OCI-LY7 (cell line): Measurements from ENCODE around the gene SPRYD7. TPM values are rescaled to one million over a fixed set of nuclear protein-coding genes. Genes with fewer than 3 reads are reported as not detected.

Experiments used
- BruUV-seq: library from RNA; stranded (reverse); fragments of 400-500 nt; replicated peaks from 2 replicates; lab custom pipeline; 2021; lab: Mats Ljungman, UMichigan
- CTCF ChIA-PET: fragments of 300-600 bp; sonication (Branson Sonifier 250); formaldehyde crosslinking; loops from one replicate; lab custom pipeline; 2022; ENCODE audit warnings: antibody characterized with exemption; ENCODE audit not compliant: unreplicated experiment; lab: Charles Lee
- POLR2A ChIA-PET: fragments of 300-600 bp; sonication (Branson Sonifier 250); formaldehyde crosslinking; loops from one replicate; lab custom pipeline; 2022; ENCODE audit warnings: antibody characterized with exemption; lab: Charles Lee
- DNase-seq: peaks from one replicate; pipeline ENCODE4 v3.0.0-alpha.2; 2015; ENCODE audit warnings: low spot score
- H2AFZ ChIP-seq: fragments of 200-600 bp; sonication (generic), shearing (Covaris generic); 2 replicates; pipeline ENCODE4 v1.6.1; 2014; ENCODE audit warnings: mild to moderate bottlenecking, antibody characterized with exemption, low read length, moderate library complexity
- H3K27ac ChIP-seq: fragments of 200-600 bp; sonication (generic); 2 replicates; pipeline ENCODE4 v1.5.1; 2014; ENCODE audit warnings: mixed run types, low read depth, mild to moderate bottlenecking, moderate library complexity, low read length, inconsistent platforms; ENCODE audit not compliant: poor library complexity, severe bottlenecking
- H3K36me3 ChIP-seq: fragments of 200-600 bp; sonication (generic); 2 replicates; pipeline ENCODE4 v1.6.1; 2014; ENCODE audit warnings: mild to moderate bottlenecking, antibody characterized with exemption, low read length, moderate library complexity, mixed read lengths; ENCODE audit not compliant: insufficient read depth
- H3K4me1 ChIP-seq: fragments of 200-600 bp; sonication (generic); 2 replicates; pipeline ENCODE4 v1.5.1; 2014; ENCODE audit warnings: mild to moderate bottlenecking, low read length; ENCODE audit not compliant: insufficient read depth, poor library complexity, severe bottlenecking
- H3K4me2 ChIP-seq: fragments of 200-600 bp; sonication (generic); 2 replicates; pipeline ENCODE4 v1.6.1; 2014; ENCODE audit warnings: mild to moderate bottlenecking, low read length
- H3K4me3 ChIP-seq: fragments of 200-600 bp; sonication (generic); 2 replicates; pipeline ENCODE4 v1.5.1; 2014; ENCODE audit warnings: mild to moderate bottlenecking, low read depth, low read length; ENCODE audit not compliant: poor library complexity, severe bottlenecking
- H3K79me2 ChIP-seq: fragments of 200-600 bp; sonication (generic); 2 replicates; pipeline ENCODE4 v1.6.1; 2016; ENCODE audit warnings: low read depth, mild to moderate bottlenecking, low read length, moderate library complexity, mixed read lengths; ENCODE audit not compliant: insufficient read depth
- H3K9me2 ChIP-seq: fragments of 200-600 bp; sonication (generic); 2 replicates; pipeline ENCODE4 v1.6.1; 2016; ENCODE audit warnings: mild to moderate bottlenecking, low read length, mixed read lengths; ENCODE audit not compliant: insufficient read depth
- H3K9me3 ChIP-seq: fragments of 200-600 bp; sonication (generic); 2 replicates; pipeline ENCODE4 v1.6.1; 2014; ENCODE audit warnings: mild to moderate bottlenecking, mixed run types, low read length, mixed read lengths
- H4K20me1 ChIP-seq: fragments of 200-600 bp; sonication (generic); 2 replicates; pipeline ENCODE4 v1.6.1; 2014; ENCODE audit warnings: mild to moderate bottlenecking, antibody characterized with exemption, low read length, moderate library complexity, mixed read lengths; ENCODE audit not compliant: insufficient read depth
- CTCF ChIP-seq: fragments of 200-600 bp; sonication (generic); conservative IDR thresholded peaks from 2 replicates; pipeline ENCODE4 v1.5.1; 2014; ENCODE audit warnings: mild to moderate bottlenecking, antibody characterized with exemption, low read length, moderate library complexity, mixed read lengths
- EZH2phosphoT487 ChIP-seq: fragments of 200-600 bp; sonication (generic); IDR thresholded peaks from 2 replicates; pipeline ENCODE4 v1.6.1; 2018; ENCODE audit warnings: low read depth, borderline replicate concordance, mild to moderate bottlenecking, mixed run types, antibody characterized with exemption, low read length, moderate library complexity, mixed read lengths
- intact Hi-C: fragments of 100-400 bp; cut with micrococcal nuclease; formaldehyde crosslinking; loops from one replicate; pipeline ENCODE4 v1.10.0; 2022; ENCODE audit not compliant: unreplicated experiment
- total RNA-seq, 2 experiments: library from RNA; depleted of rRNA in 1 of 2; stranded (reverse); fragments of >200 nt in 1 of 2; shearing (Covaris generic) in 1 of 2; gene quantifications; 2 replicates each; pipeline ENCODE4 v1.2.3, GENCODE V29; 2014 to 2022

Gene SPRYD7
- total RNA-seq, 2 experiments from 2014 or later, result 6.8 to 10.6 TPM

- no peaks in the 10 kb centered on the region for H3K4me1 ChIP-seq
- H3K4me2 ChIP-seq, result no peak overlapping the region
- no TSS peak for BruUV-seq
- ChIA-PET POLR2A (interaction anchor here (1.2 to 1.4 kb wide), 2 partner anchors 12 to 14 kb away, joined by 3 read pairs; no protein-coding TSS in a partner anchor), CTCF (no interaction called here)
- H4K20me1 ChIP-seq, result no peaks in the 10 kb centered on the region
- no peaks in the 10 kb centered on the region for H3K9me3 ChIP-seq
- intact Hi-C loops, result no loop called here
- H3K27ac ChIP-seq, result no peak overlapping the region
- no peak overlapping the region for H3K4me3 ChIP-seq
- no peaks in the 10 kb centered on the region for H3K36me3 ChIP-seq
- DNase-seq, result no peak
- TF ChIP-seq EZH2phosphoT487 (no peak), CTCF (no peak)
- H3K79me2 ChIP-seq, result no peaks in the 10 kb centered on the region
- H3K9me2 ChIP-seq, result no peaks in the 10 kb centered on the region
- no peak overlapping the region for H2AFZ ChIP-seq
Measured at GRCh38 chr13:49893591-49893990, 42.5 kb downstream of the SPRYD7 start.

- H3K4me3 ChIP-seq, result no peak overlapping the region
- ChIA-PET POLR2A (interaction anchor here (0.9 kb wide), 1 partner anchor 17 kb away, joined by 3 read pairs; no protein-coding TSS in a partner anchor), CTCF (interaction anchor here (0.6 kb wide), 1 partner anchor 46 kb away, joined by 3 read pairs; the partner anchor contains the start of gene SPRYD7)
- H3K4me2 ChIP-seq, result no peak overlapping the region
- no peaks in the 10 kb centered on the region for H3K9me2 ChIP-seq
- H3K9me3 ChIP-seq, result no peaks in the 10 kb centered on the region
- H3K36me3 ChIP-seq, result no peaks in the 10 kb centered on the region
- intact Hi-C loops, result no loop called here
- no peaks in the 10 kb centered on the region for H4K20me1 ChIP-seq
- TF ChIP-seq CTCF (no peak), EZH2phosphoT487 (no peak)
- BruUV-seq, result no TSS peak
- H2AFZ ChIP-seq, result no peak overlapping the region
- no peak overlapping the region for H3K27ac ChIP-seq
- no peak for DNase-seq
- no peaks in the 10 kb centered on the region for H3K79me2 ChIP-seq
- no peaks in the 10 kb centered on the region for H3K4me1 ChIP-seq
Measured at GRCh38 chr13:49890376-49890775, 45.8 kb downstream of the SPRYD7 start.

GRCh38 chr13:49878682-49879081 is 57.5 kb downstream of the SPRYD7 start:
- POLR2A ChIA-PET, result no interaction called here
- no peak overlapping the region for H2AFZ ChIP-seq
- BruUV-seq, result no TSS peak
- TF ChIP-seq CTCF (no peak), EZH2phosphoT487 (no peak)
- no peaks in the 10 kb centered on the region for H3K4me1 ChIP-seq
- H3K9me3 ChIP-seq, result peaks cover 34% of the 10 kb centered on the region; the same call in 1 of the 2 replicates
- intact Hi-C loops, result no loop called here
- no peak for DNase-seq
- H3K27ac ChIP-seq, result no peak overlapping the region
- CTCF ChIA-PET, result interaction anchor here (1.0 kb wide), 1 partner anchor 57 kb away, joined by 3 read pairs; the partner anchor contains the start of gene SPRYD7
- no peak overlapping the region for H3K4me2 ChIP-seq
- H3K36me3 ChIP-seq, result no peaks in the 10 kb centered on the region
- no peaks in the 10 kb centered on the region for H3K9me2 ChIP-seq
- no peaks in the 10 kb centered on the region for H4K20me1 ChIP-seq
- no peak overlapping the region for H3K4me3 ChIP-seq
- H3K79me2 ChIP-seq, result no peaks in the 10 kb centered on the region
